ENCODE data around the gene DENND1B. TPM values are rescaled to one million over a fixed set of nuclear protein-coding genes. Genes with fewer than 3 reads are reported as not detected.

Gene DENND1B
- total and polyA plus RNA-seq, 12 donors = 1.7 to 14.3 (median 6.5) TPM

DNA sequence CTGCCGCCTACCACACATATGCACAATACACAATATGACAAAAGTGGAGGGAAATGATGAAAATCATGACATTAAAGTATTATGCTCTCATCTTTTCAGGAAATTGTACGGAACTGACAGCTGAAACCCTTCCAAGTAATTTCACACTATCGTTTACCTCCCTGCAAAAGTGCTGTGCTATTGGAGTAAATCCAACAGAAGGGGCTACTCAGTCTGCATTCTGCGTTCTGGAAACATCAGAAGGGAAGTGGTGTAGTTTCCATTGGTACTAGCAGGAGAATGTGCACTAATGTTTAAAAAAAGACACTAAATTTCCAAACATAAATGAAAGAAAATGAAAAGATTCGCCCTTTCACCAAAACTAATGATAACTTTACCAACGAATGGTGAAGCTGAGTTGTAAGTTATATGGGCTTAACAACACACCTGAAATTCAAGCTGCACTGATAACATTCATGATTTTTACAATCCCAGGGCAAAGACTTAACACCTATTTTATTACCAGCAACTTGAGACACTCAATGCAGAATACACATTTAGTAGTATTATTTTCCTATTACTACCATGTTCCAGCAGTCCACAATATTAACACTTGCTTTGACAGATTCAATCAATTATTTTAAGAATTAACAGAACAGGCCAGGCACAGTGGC lies 3.2 kb downstream of the DENND1B start:
- Histone ChIP-seq H3K4me1 (replicated peaks in 1 of 2) (peaks cover 8 to 17% of the 10 kb centered on the region in 2 donors), H3K27me3 (no peaks in the 10 kb centered on the region), H3K36me3 (replicated peaks in 1 of 2) (no peaks in the 10 kb centered on the region), H3K27ac (no peak overlapping the region), H3K4me3 (no peak overlapping the region), H3K9me3 (replicated peaks in 1 of 3) (no peaks in the 10 kb centered on the region)
- no peak for TF ChIP-seq POLR2A (IDR thresholded peaks at IDR 0.05)
- TF ChIP-seq, protein P1, sequence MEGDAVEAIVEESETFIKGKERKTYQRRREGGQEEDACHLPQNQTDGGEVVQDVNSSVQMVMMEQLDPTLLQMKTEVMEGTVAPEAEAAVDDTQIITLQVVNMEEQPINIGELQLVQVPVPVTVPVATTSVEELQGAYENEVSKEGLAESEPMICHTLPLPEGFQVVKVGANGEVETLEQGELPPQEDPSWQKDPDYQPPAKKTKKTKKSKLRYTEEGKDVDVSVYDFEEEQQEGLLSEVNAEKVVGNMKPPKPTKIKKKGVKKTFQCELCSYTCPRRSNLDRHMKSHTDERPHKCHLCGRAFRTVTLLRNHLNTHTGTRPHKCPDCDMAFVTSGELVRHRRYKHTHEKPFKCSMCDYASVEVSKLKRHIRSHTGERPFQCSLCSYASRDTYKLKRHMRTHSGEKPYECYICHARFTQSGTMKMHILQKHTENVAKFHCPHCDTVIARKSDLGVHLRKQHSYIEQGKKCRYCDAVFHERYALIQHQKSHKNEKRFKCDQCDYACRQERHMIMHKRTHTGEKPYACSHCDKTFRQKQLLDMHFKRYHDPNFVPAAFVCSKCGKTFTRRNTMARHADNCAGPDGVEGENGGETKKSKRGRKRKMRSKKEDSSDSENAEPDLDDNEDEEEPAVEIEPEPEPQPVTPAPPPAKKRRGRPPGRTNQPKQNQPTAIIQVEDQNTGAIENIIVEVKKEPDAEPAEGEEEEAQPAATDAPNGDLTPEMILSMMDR (IDR thresholded peaks at IDR 0.05) = no peak
- 83 to 90% (median 86%) methylated on average over 6 of the region's 6 CpGs for WGBS, 4 donors
- intact Hi-C loops (cut with DNase I) = no loop called here
- DNase-seq = no peak

- intact Hi-C loops (cut with DNase I) = no loop called here
- Histone ChIP-seq H3K4me1 (replicated peaks in 1 of 2) (peaks cover 8 to 17% of the 10 kb centered on the region in 2 donors), H3K4me3 (no peak overlapping the region), H3K27me3 (no peaks in the 10 kb centered on the region), H3K9me3 (replicated peaks in 1 of 3) (no peaks in the 10 kb centered on the region), H3K27ac (no peak overlapping the region), H3K36me3 (replicated peaks in 1 of 2) (no peaks in the 10 kb centered on the region)
- WGBS, 4 donors = 95 to 100% (median 98%) methylated on average over 2 of the region's 2 CpGs
- TF ChIP-seq, protein P1 (IDR thresholded peaks at IDR 0.05) = no peak
- TF ChIP-seq POLR2A (IDR thresholded peaks at IDR 0.05) = no peak
- DNase-seq = no peak
Measured at GRCh38 chr1:197771386-197771785, 3.9 kb downstream of the DENND1B start.

GRCh38 chr1:197770243-197770642 lies 5.0 kb downstream of the DENND1B start:
- H3K9me3 ChIP-seq (replicated peaks in 1 of 3) = no peaks in the 10 kb centered on the region
- DNase-seq = no peak
- no peaks in the 10 kb centered on the region for H3K27me3 ChIP-seq
- intact Hi-C loops (cut with DNase I) = no loop called here
- H3K27ac ChIP-seq = no peak overlapping the region
- TF ChIP-seq, protein P1 (IDR thresholded peaks at IDR 0.05) = no peak
- TF ChIP-seq POLR2A (IDR thresholded peaks at IDR 0.05) = no peak
- H3K36me3 ChIP-seq (replicated peaks in 1 of 2) = no peaks in the 10 kb centered on the region
- H3K4me3 ChIP-seq = no peak overlapping the region
- peaks cover 8 to 17% of the 10 kb centered on the region in 2 donors for H3K4me1 ChIP-seq (replicated peaks in 1 of 2)

- Histone ChIP-seq H3K27me3 (no peaks in the 10 kb centered on the region), H3K9me3 (replicated peaks in 1 of 3) (no peaks in the 10 kb centered on the region), H3K4me1 (replicated peaks in 1 of 2) (peaks cover 7 to 20% of the 10 kb centered on the region in 2 donors), H3K27ac (no peak overlapping the region), H3K36me3 (replicated peaks in 1 of 2) (no peaks in the 10 kb centered on the region), H3K4me3 (no peak overlapping the region)
- WGBS, 4 donors = 96 to 97% (median 97%) methylated on average over 4 of the region's 4 CpGs
- no peak for DNase-seq
- TF ChIP-seq, protein P1 (IDR thresholded peaks at IDR 0.05) = no peak
- TF ChIP-seq POLR2A (IDR thresholded peaks at IDR 0.05) = no peak
- intact Hi-C loops (cut with DNase I) = no loop called here
Measured at GRCh38 chr1:197769287-197769686, 6.0 kb downstream of the DENND1B start.
